Heart right ventricle (tissue), 16 donors: Measurements from ENCODE around the gene DRAP1. TPM values are rescaled to one million over a fixed set of nuclear protein-coding genes. Genes with fewer than 3 reads are reported as not detected.

ENCODE experiments used
- ATAC-seq, 8 donors: fragments of 200-7000 bp; cut with Tn5 transposase; one replicate each; pipeline ENCODE4 v1.9.1; 2020; ENCODE audit warnings: mild to moderate bottlenecking in 8 of 8, moderate library complexity in 8 of 8, moderate number of reproducible peaks in 1 of 8
- DNase-seq, 2 donors: peaks; one replicate each; pipeline ENCODE4 v3.0.0-alpha.2; 2020
- H3K27ac ChIP-seq, 10 donors: fragments of 200-600 bp; sonication (generic) in 2 of 10; one replicate each; pipeline versions ENCODE4 v1.5.0 to v1.8.0; 2020 to 2022; ENCODE audit warnings: mild to moderate bottlenecking in 3 of 10
- H3K27me3 ChIP-seq, 7 donors: fragments of 200-600 bp; one replicate each; pipeline ENCODE4 v1.8.0; 2021 to 2022; ENCODE audit warnings: mild to moderate bottlenecking in 2 of 7
- H3K36me3 ChIP-seq, 9 donors: fragments of 200-600 bp; sonication (generic) in 1 of 9; one replicate each; pipeline versions ENCODE4 v1.5.0 to v1.8.0; 2020 to 2022; ENCODE audit warnings: mild to moderate bottlenecking in 2 of 9
- H3K4me1 ChIP-seq, 9 donors: fragments of 200-600 bp; sonication (generic) in 1 of 9; one replicate each; pipeline versions ENCODE4 v1.5.0 to v1.8.0; 2020 to 2022; ENCODE audit warnings: mild to moderate bottlenecking in 4 of 9
- H3K4me3 ChIP-seq, 10 donors: fragments of 200-600 bp; sonication (generic) in 2 of 10; one replicate each; pipeline versions ENCODE4 v1.5.0 to v1.8.0; 2020 to 2022; ENCODE audit warnings: mild to moderate bottlenecking in 7 of 10, moderate library complexity in 2 of 10
- H3K9me3 ChIP-seq, 11 donors: fragments of 200-600 bp in 10 of 11; sonication (generic) in 2 of 11; one replicate each; pipeline versions ENCODE4 v1.5.0 to v1.8.0; 2013 to 2022; ENCODE audit warnings: mild to moderate bottlenecking in 2 of 11, control low read depth in 1 of 11, moderate library complexity in 1 of 11
- WGBS, 2 donors: extraction: QIAGEN DNeasy Blood & Tissue Kit; methylation state at CpG; one replicate each; pipeline ENCODE4 v1.1.7; 2013; ENCODE audit warnings: inconsistent platforms in 1 of 2; 5-methylcytosine and 5-hydroxymethylcytosine counted together
- intact Hi-C, 10 donors: fragments of 100-400 bp; cut with DNase I; formaldehyde crosslinking; loops; one replicate each; pipeline versions ENCODE4 v1.11.1 to v1.14.2; 2022
- polyA plus RNA-seq, 2 donors: library from polyadenylated mRNA; stranded (reverse); fragments of 200-250 nt; gene quantifications; one replicate each; pipeline ENCODE4 v1.2.3, GENCODE V29; 2013
- total RNA-seq, 10 donors: library from RNA; stranded (reverse); fragmentation: NEBNext Ultra II Directional in 3 of 10; extraction: Animal tissue kit (Norgen Biotek cat#: 25700) in 3 of 10; gene quantifications; one replicate each; pipeline versions ENCODE4 v1.2.1 to v1.2.4, GENCODE V29; 2021 to 2023
- TF ChIP-seq, protein P1 (sequence below), 9 donors: fragments of 200-600 bp; sonication (generic) in 2 of 9; IDR thresholded peaks; one replicate each; pipeline versions ENCODE4 v1.5.0 to v1.8.0; 2021 to 2022; ENCODE audit warnings: antibody characterized with exemption in 9 of 9, mild to moderate bottlenecking in 5 of 9, moderate library complexity in 1 of 9
- donor health status: Arrhythmogenic right ventricular cardiomyopathy.
- donor health status: ischemic (EF 13 %, LVEDD 7.1; RV severe dilation, severe dysfunction).
- donor health status: healthy with polysubstance abuse.
- donor health status: DM: no; HTN: yes; CAD: no.
- donor health status: DM: no; HTN: no; CAD: no.
- donor health status: ischemic (EF 25% LVEDD 6.9; RV normal size, moderate dysfunction).
- donor health status: ischemic (EF 25% LVEDD 5.7; RV mildly dilated, moderate dysfunction).
- donor health status: healthy.
- donor health status: DM: yes; HTN: yes; CAD: no.
- donor health status: Ischemic cardiomyopathy.
- donor health status: ischemic (EF 35%, LVEDD 5.7; RV mildly dilated, moderate dysfunction).
- donor health status: nonischemic (EF 11% LVEDD 7.7; RV severe dilation, severe dysfunction).
- donor health status: DM: yes; HTN: yes; CAD: no.
- donor health status: PGD.
- donor health status: ischemic (EF 29% LVEDD 5.4; RV normal size, mild dysfunction).
- donor health status: nonischemic (EF 23%, LVEDD 6.1; RV moderate dilation, normal function).

The DRAP1 gene
- total and polyA plus RNA-seq, 12 donors = 69.4 to 210 (median 98.8) TPM

DNA sequence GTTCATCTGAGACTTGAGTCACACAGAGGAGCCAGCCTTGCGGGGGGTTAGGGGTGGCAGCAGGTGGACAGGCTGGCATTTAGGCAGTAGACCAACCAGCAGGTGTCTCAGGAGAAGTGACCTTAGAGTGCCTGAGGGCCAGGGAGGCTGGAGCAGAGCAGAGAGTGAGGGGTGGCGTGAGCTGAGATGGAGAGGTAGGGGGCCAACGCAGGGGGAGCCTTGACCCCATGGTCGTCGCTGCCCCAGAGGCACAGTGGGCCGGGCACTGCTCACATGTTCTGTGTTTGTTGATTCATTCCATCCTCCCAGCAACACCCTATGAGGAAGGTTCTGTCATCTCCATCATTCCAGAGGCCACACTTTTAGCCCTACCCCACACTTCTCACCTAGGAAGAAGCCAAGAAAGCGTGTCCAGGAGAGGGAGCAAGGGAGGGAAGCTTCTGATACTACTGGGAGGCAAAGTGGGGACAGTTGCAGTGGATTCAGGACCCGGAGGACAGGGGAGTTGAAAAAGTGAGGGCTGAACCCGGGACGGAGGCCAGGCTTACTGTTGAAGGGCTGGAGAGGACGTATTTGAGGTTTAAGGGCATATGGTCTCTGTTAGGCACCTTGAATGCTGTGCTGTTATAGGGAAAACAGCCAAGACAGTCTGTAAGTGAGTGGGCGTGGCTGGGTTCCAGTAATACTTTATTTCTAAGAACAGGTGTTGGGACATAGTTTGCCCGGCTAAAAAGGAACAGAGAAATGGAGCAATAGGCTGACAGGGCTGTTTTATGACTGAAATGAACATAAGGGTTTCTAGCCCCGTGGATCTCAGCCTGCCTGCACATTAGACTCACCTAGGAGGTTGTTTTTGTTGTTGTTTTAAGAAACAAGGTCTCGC is 49.6 kb downstream of the DRAP1 start:
- peak overlapping the region in 1 of 10 donors; percentile 73 for H3K27ac ChIP-seq
- TF ChIP-seq, protein P1, sequence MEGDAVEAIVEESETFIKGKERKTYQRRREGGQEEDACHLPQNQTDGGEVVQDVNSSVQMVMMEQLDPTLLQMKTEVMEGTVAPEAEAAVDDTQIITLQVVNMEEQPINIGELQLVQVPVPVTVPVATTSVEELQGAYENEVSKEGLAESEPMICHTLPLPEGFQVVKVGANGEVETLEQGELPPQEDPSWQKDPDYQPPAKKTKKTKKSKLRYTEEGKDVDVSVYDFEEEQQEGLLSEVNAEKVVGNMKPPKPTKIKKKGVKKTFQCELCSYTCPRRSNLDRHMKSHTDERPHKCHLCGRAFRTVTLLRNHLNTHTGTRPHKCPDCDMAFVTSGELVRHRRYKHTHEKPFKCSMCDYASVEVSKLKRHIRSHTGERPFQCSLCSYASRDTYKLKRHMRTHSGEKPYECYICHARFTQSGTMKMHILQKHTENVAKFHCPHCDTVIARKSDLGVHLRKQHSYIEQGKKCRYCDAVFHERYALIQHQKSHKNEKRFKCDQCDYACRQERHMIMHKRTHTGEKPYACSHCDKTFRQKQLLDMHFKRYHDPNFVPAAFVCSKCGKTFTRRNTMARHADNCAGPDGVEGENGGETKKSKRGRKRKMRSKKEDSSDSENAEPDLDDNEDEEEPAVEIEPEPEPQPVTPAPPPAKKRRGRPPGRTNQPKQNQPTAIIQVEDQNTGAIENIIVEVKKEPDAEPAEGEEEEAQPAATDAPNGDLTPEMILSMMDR (IDR thresholded peaks at IDR 0.05) = no peak
- 84 to 86% methylated on average over 15 of the region's 15 CpGs for WGBS, 2 donors
- H3K36me3 ChIP-seq = peaks cover 9 to 91% (median 57%) of the 10 kb centered on the region in 9 donors
- no peaks in the 10 kb centered on the region for H3K27me3 ChIP-seq
- peaks cover 0 to 8% (median 5%) of the 10 kb centered on the region in 9 donors for H3K4me1 ChIP-seq
- no peaks in the 10 kb centered on the region for H3K9me3 ChIP-seq
- DNase-seq (no peak), ATAC-seq (peak in 1 of 8 donors; percentile 18)
- H3K4me3 ChIP-seq = no peak overlapping the region
- intact Hi-C loops = no loop called here

Other genes starting within 250 kb of the DRAP1 start
- gene KAT5, start 207.2 kb upstream of the DRAP1 start, total RNA-seq = 10 to 100 TPM; 40.9 to 53.6 (median 44.0) TPM
- 10 to 100 TPM; 54.9 to 62.8 TPM for gene KAT5, start 207.2 kb upstream of the DRAP1 start, polyA plus RNA-seq
- 10 to 100 TPM; 34.1 to 75.6 (median 43.5) TPM for gene RNASEH2C, start 198.6 kb upstream of the DRAP1 start, total RNA-seq
- gene RNASEH2C, start 198.6 kb upstream of the DRAP1 start, polyA plus RNA-seq = 100 to 1,000 TPM in 1 of 2 donors, 10 to 100 TPM in 1; 60.3 to 123 TPM
- gene AP5B1, start 138.4 kb upstream of the DRAP1 start, total RNA-seq = 10 to 100 TPM in 1 of 10 donors, 1 to 10 TPM in 9; 6.1 to 12.8 (median 7.4) TPM
- gene AP5B1, start 138.4 kb upstream of the DRAP1 start, polyA plus RNA-seq = 1 to 10 TPM; 5.0 to 5.1 TPM
- gene OVOL1, start 132.4 kb upstream of the DRAP1 start, total RNA-seq = not detected
- gene OVOL1, start 132.4 kb upstream of the DRAP1 start, polyA plus RNA-seq = not detected
- gene SNX32, start 85.5 kb upstream of the DRAP1 start, total RNA-seq = under 1 TPM in 5 of 10 donors, not detected in 5; 0.13 to 0.32 (median 0.21) TPM
- under 1 TPM; 0.51 to 0.58 TPM for gene SNX32, start 85.5 kb upstream of the DRAP1 start, polyA plus RNA-seq
- gene CFL1, start 61.2 kb upstream of the DRAP1 start, total RNA-seq = 100 to 1,000 TPM; 281 to 672 (median 320) TPM
- gene CFL1, start 61.2 kb upstream of the DRAP1 start, polyA plus RNA-seq = 100 to 1,000 TPM; 159 to 962 TPM
- 10 to 100 TPM; 20.3 to 38.8 (median 27.0) TPM for gene MUS81, start 59.0 kb upstream of the DRAP1 start, total RNA-seq
- 100 to 1,000 TPM in 1 of 2 donors, 10 to 100 TPM in 1; 54.4 to 111 TPM for gene MUS81, start 59.0 kb upstream of the DRAP1 start, polyA plus RNA-seq
- gene EFEMP2, start 46.6 kb upstream of the DRAP1 start, total RNA-seq = 100 to 1,000 TPM in 3 of 10 donors, 10 to 100 TPM in 7; 79.4 to 112 (median 89.6) TPM
- gene EFEMP2, start 46.6 kb upstream of the DRAP1 start, polyA plus RNA-seq = 100 to 1,000 TPM in 1 of 2 donors, 10 to 100 TPM in 1; 54.8 to 133 TPM
- gene CTSW, start 39.6 kb upstream of the DRAP1 start, total RNA-seq = 1 to 10 TPM in 2 of 10 donors, under 1 TPM in 7, not detected in 1; 0.20 to 7.9 (median 0.55) TPM
- gene CTSW, start 39.6 kb upstream of the DRAP1 start, polyA plus RNA-seq = under 1 TPM; 0.17 to 0.88 TPM
- gene FIBP, start 31.0 kb upstream of the DRAP1 start, total RNA-seq = 10 to 100 TPM; 46.3 to 63.2 (median 49.9) TPM
- 10 to 100 TPM; 44.0 to 88.4 TPM for gene FIBP, start 31.0 kb upstream of the DRAP1 start, polyA plus RNA-seq
- 10 to 100 TPM; 22.1 to 48.9 (median 34.4) TPM for gene CCDC85B, start 28.8 kb upstream of the DRAP1 start, total RNA-seq
- 10 to 100 TPM; 66.3 to 69.4 TPM for gene CCDC85B, start 28.8 kb upstream of the DRAP1 start, polyA plus RNA-seq
- 1 to 10 TPM in 6 of 10 donors, under 1 TPM in 2, not detected in 2; 0.31 to 8.1 (median 2.6) TPM for gene FOSL1, start 19.0 kb upstream of the DRAP1 start, total RNA-seq
- 10 to 100 TPM in 1 of 2 donors, 1 to 10 TPM in 1; 2.0 to 32.8 TPM for gene FOSL1, start 19.0 kb upstream of the DRAP1 start, polyA plus RNA-seq
- 10 to 100 TPM; 35.7 to 49.2 (median 40.9) TPM for gene C11orf68, start 364 bp upstream of the DRAP1 start, total RNA-seq
- 10 to 100 TPM; 38.2 to 44.7 TPM for gene C11orf68, start 364 bp upstream of the DRAP1 start, polyA plus RNA-seq
- not detected for gene TSGA10IP, start 26.1 kb downstream of the DRAP1 start, total RNA-seq
- gene TSGA10IP, start 26.1 kb downstream of the DRAP1 start, polyA plus RNA-seq = under 1 TPM in 1 of 2 donors, not detected in 1; 0.01 TPM
- 10 to 100 TPM; 26.2 to 40.1 (median 32.5) TPM for gene SART1, start 42.3 kb downstream of the DRAP1 start, total RNA-seq
- gene SART1, start 42.3 kb downstream of the DRAP1 start, polyA plus RNA-seq = 100 to 1,000 TPM in 1 of 2 donors, 10 to 100 TPM in 1; 52.0 to 160 TPM
- 10 to 100 TPM; 15.1 to 25.3 (median 19.7) TPM for gene EIF1AD, start 82.7 kb downstream of the DRAP1 start, total RNA-seq
- gene EIF1AD, start 82.7 kb downstream of the DRAP1 start, polyA plus RNA-seq = 10 to 100 TPM; 18.3 to 30.0 TPM
- gene BANF1, start 83.1 kb downstream of the DRAP1 start, total RNA-seq = 100 to 1,000 TPM; 196 to 224 (median 212) TPM
- gene BANF1, start 83.1 kb downstream of the DRAP1 start, polyA plus RNA-seq = 100 to 1,000 TPM; 234 to 381 TPM
- gene CST6, start 92.6 kb downstream of the DRAP1 start, total RNA-seq = under 1 TPM in 3 of 10 donors, not detected in 7; 0.35 to 0.69 (median 0.43) TPM
- gene CST6, start 92.6 kb downstream of the DRAP1 start, polyA plus RNA-seq = 1 to 10 TPM in 1 of 2 donors, under 1 TPM in 1; 0.44 to 2.6 TPM
- gene CATSPER1, start 107.1 kb downstream of the DRAP1 start, total RNA-seq = 1 to 10 TPM in 1 of 10 donors, not detected in 9; 1.1 TPM
- gene CATSPER1, start 107.1 kb downstream of the DRAP1 start, polyA plus RNA-seq = under 1 TPM in 1 of 2 donors, not detected in 1; 0.17 TPM
- 1 to 10 TPM; 1.9 to 4.6 (median 2.5) TPM for gene GAL3ST3, start 129.7 kb downstream of the DRAP1 start, total RNA-seq
- gene GAL3ST3, start 129.7 kb downstream of the DRAP1 start, polyA plus RNA-seq = 1 to 10 TPM in 1 of 2 donors, under 1 TPM in 1; 0.07 to 1.0 TPM
- gene SF3B2, start 132.9 kb downstream of the DRAP1 start, total RNA-seq = 10 to 100 TPM; 62.0 to 89.8 (median 72.7) TPM
- gene SF3B2, start 132.9 kb downstream of the DRAP1 start, polyA plus RNA-seq = 10 to 100 TPM; 46.5 to 94.9 TPM
- 100 to 1,000 TPM in 4 of 10 donors, 10 to 100 TPM in 6; 50.0 to 121 (median 81.9) TPM for gene PACS1, start 150.8 kb downstream of the DRAP1 start, total RNA-seq
- gene PACS1, start 150.8 kb downstream of the DRAP1 start, polyA plus RNA-seq = 10 to 100 TPM; 24.1 to 28.2 TPM